Natural killer cell (primary cell): ENCODE results near the gene SLC2A1. TPM values are rescaled to one million over a fixed set of nuclear protein-coding genes. Genes with fewer than 3 reads are reported as not detected.
"Not testable (repeated sequence)": the region's sequence is repeated elsewhere in the genome, so short reads cannot be mapped to it uniquely, and the experiment has no call there.

Experiments
- ATAC-seq, 3 donors: fragments of 150-1000 bp in 2 of 3; fragments of 200-7000 bp in 1 of 3; cut with Tn5 transposase; 1 replicate in 1 of 3; 2 replicates in 2 of 3; pipeline ENCODE4 v1.10.0; 2021; ENCODE audit warnings: mild to moderate bottlenecking in 2 of 3, moderate library complexity in 2 of 3
- DNase-seq, 2 donors: peaks; one replicate each; pipeline versions ENCODE4 v3.0.0 to v3.0.0-alpha.2; 2013 to 2021; ENCODE audit warnings: mixed read lengths in 1 of 2
- H3K27ac ChIP-seq: one replicate; pipeline ENCODE4 v1.5.1; 2013; ENCODE audit warnings: mild to moderate bottlenecking, low read length
- H3K27me3 ChIP-seq: one replicate; pipeline ENCODE4 v1.6.1; 2013; ENCODE audit warnings: low read length; ENCODE audit not compliant: control insufficient read depth, insufficient read depth
- H3K36me3 ChIP-seq: one replicate; pipeline ENCODE4 v1.6.1; 2013; ENCODE audit warnings: low read length; ENCODE audit not compliant: control insufficient read depth, insufficient read depth
- H3K4me1 ChIP-seq: one replicate; pipeline ENCODE4 v1.6.1; 2013; ENCODE audit warnings: low read length; ENCODE audit not compliant: control insufficient read depth, insufficient read depth
- H3K4me3 ChIP-seq: one replicate; pipeline ENCODE4 v1.5.1; 2013; ENCODE audit warnings: low read length
- H3K9me3 ChIP-seq: one replicate; pipeline ENCODE4 v1.6.1; 2013; ENCODE audit warnings: low read length; ENCODE audit not compliant: control insufficient read depth, insufficient read depth
- H3K27ac Mint-ChIP-seq, 2 donors: one replicate each; pipeline ENCODE4 v1.8.0; 2022; ENCODE audit warnings: mild to moderate bottlenecking in 2 of 2, mixed read lengths in 2 of 2, moderate library complexity in 1 of 2
- H3K27me3 Mint-ChIP-seq, 2 donors: one replicate each; pipeline ENCODE4 v1.8.0; 2022; ENCODE audit warnings: low read depth in 2 of 2, mixed read lengths in 2 of 2
- H3K36me3 Mint-ChIP-seq: one replicate; pipeline ENCODE4 v1.8.0; 2022; ENCODE audit warnings: mixed read lengths
- H3K4me1 Mint-ChIP-seq, 2 donors: one replicate each; pipeline ENCODE4 v1.8.0; 2022; ENCODE audit warnings: mixed read lengths in 2 of 2
- H3K4me3 Mint-ChIP-seq: one replicate; pipeline ENCODE4 v1.8.0; 2022; ENCODE audit warnings: mild to moderate bottlenecking, moderate library complexity, mixed read lengths
- H3K9me3 Mint-ChIP-seq, 2 donors: one replicate each; pipeline ENCODE4 v1.8.0; 2022; ENCODE audit warnings: mixed read lengths in 2 of 2
- WGBS: methylation state at CpG from one replicate; pipeline ENCODE4 v1.1.7; 2013; ENCODE audit warnings: missing lambda C conversion rate; ENCODE audit not compliant: insufficient coverage; 5-methylcytosine and 5-hydroxymethylcytosine counted together
- intact Hi-C: fragments of 100-400 bp; cut with micrococcal nuclease; formaldehyde crosslinking; loops from one replicate; pipeline ENCODE4 v1.14.2; 2022
- total RNA-seq, 4 donors: library from RNA; stranded (reverse); fragments of 120-200 nt in 1 of 4; gene quantifications; one replicate each; pipeline versions ENCODE4 v1.2.3 to v1.2.4, GENCODE V29; 2013 to 2022
- TF ChIP-seq, protein P1 (sequence below): fragments of 200-600 bp; IDR thresholded peaks from one replicate; pipeline ENCODE4 v1.8.0; 2022; ENCODE audit warnings: antibody characterized with exemption

SLC2A1 gene
- total RNA-seq, 3 donors from 2014 or later (not counting 1 experiment from before 2014, with no cell fraction given) = 94.7 to 143 (median 95.1) TPM

- TF ChIP-seq, protein P1, sequence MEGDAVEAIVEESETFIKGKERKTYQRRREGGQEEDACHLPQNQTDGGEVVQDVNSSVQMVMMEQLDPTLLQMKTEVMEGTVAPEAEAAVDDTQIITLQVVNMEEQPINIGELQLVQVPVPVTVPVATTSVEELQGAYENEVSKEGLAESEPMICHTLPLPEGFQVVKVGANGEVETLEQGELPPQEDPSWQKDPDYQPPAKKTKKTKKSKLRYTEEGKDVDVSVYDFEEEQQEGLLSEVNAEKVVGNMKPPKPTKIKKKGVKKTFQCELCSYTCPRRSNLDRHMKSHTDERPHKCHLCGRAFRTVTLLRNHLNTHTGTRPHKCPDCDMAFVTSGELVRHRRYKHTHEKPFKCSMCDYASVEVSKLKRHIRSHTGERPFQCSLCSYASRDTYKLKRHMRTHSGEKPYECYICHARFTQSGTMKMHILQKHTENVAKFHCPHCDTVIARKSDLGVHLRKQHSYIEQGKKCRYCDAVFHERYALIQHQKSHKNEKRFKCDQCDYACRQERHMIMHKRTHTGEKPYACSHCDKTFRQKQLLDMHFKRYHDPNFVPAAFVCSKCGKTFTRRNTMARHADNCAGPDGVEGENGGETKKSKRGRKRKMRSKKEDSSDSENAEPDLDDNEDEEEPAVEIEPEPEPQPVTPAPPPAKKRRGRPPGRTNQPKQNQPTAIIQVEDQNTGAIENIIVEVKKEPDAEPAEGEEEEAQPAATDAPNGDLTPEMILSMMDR = no peak
- ATAC-seq = peak in 1 of 3 donors; percentile 0
- Mint-ChIP-seq H3K9me3 (no peaks in the 10 kb centered on the region), H3K4me1 (peaks cover 40 to 41% of the 10 kb centered on the region in 2 donors), H3K27ac (peak overlapping the region; percentile 82 to 83), H3K4me3 (peak overlapping the region; percentile 91), H3K36me3 (peaks cover 8% of the 10 kb centered on the region), H3K27me3 (no peaks in the 10 kb centered on the region)
- DNase-seq = peak in 1 of 2 donors; percentile 28
- no peaks in the 10 kb centered on the region for H3K9me3 ChIP-seq
- peak overlapping the region; percentile 90 for H3K4me3 ChIP-seq
- H3K36me3 ChIP-seq = peaks cover 32% of the 10 kb centered on the region
- no peaks in the 10 kb centered on the region for H3K27me3 ChIP-seq
- H3K27ac ChIP-seq = peak overlapping the region; percentile 90
- peaks cover 19% of the 10 kb centered on the region for H3K4me1 ChIP-seq
- intact Hi-C loops = loop anchor here (5.0 kb wide), 1 partner anchor 34 kb away; the partner anchor contains the start of gene SLC2A1
- 2% methylated on average over 10 of the region's 14 CpGs for WGBS
Measured at GRCh38 chr1:42923367-42924081, 35.1 kb downstream of the SLC2A1 start.

DNA sequence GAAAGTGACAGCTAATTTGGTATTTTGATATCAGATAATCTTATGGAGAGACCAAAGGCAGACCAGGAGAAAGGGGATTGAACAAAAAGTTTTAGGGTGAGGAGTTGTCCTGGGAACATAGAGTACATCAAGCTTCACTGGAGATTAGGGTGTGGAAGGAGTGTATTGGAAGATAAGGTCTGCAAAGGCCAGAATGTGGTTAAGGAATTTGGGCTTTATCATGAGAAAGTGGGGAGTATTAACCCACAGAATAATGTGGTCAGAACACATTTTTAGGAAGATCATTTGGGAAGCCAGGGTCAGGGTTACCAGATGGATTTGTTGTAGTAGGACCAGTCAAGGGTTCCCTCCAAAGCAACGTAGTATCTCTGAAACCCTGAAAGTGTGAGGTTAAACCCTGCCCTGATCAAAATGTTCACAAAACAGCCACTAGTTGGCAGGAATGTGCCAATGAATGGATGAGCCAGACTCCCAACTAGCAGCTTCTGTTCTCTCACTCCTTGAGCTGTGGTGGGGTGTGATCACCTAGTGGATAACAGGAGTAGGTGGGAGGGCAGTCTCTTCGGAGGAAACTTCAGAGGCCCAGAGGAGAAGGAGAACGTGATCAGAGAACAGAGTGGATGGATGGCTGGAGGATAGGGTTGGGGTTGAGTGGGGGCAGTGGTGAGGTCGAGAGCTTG, 35.8 kb downstream of the SLC2A1 start:
- 14% methylated on average over 4 of the region's 4 CpGs for WGBS
- H3K27ac ChIP-seq = peak overlapping the region; percentile 90
- H3K36me3 Mint-ChIP-seq = peaks cover 8% of the 10 kb centered on the region
- ATAC-seq (peak; percentile 39 to 46 (median 40)), DNase-seq (peak in 1 of 2 donors; percentile 84)
- no peaks in the 10 kb centered on the region for H3K9me3 Mint-ChIP-seq
- peak overlapping the region; percentile 91 for H3K4me3 Mint-ChIP-seq
- intact Hi-C loops = loop anchor here (5.0 kb wide), 1 partner anchor 34 kb away; the partner anchor contains the start of gene SLC2A1
- peaks cover 36 to 38% of the 10 kb centered on the region in 2 donors for H3K4me1 Mint-ChIP-seq
- TF ChIP-seq, protein P1 = peak; percentile 63
- H3K36me3 ChIP-seq = peaks cover 25% of the 10 kb centered on the region
- no peaks in the 10 kb centered on the region for H3K27me3 Mint-ChIP-seq
- peak overlapping the region; percentile 82 to 83 for H3K27ac Mint-ChIP-seq
- H3K4me3 ChIP-seq = no peak overlapping the region
- no peaks in the 10 kb centered on the region for H3K9me3 ChIP-seq
- H3K4me1 ChIP-seq = peaks cover 18% of the 10 kb centered on the region
- H3K27me3 ChIP-seq = no peaks in the 10 kb centered on the region

GRCh38 chr1:42921769-42922168, 36.9 kb downstream of the SLC2A1 start:
- Histone ChIP-seq H3K36me3 (peaks cover 15% of the 10 kb centered on the region), H3K9me3 (peaks cover under 1% of the 10 kb centered on the region), H3K27ac (no peak overlapping the region), H3K4me3 (no peak overlapping the region), H3K4me1 (peaks cover 18% of the 10 kb centered on the region), H3K27me3 (no peaks in the 10 kb centered on the region)
- 98% methylated on average over 4 of the region's 4 CpGs for WGBS
- no peaks in the 10 kb centered on the region for H3K36me3 Mint-ChIP-seq
- H3K27ac Mint-ChIP-seq = no peak overlapping the region
- H3K4me3 Mint-ChIP-seq = no peak overlapping the region
- TF ChIP-seq, protein P1 = no peak
- no peaks in the 10 kb centered on the region for H3K9me3 Mint-ChIP-seq
- no peaks in the 10 kb centered on the region for H3K27me3 Mint-ChIP-seq
- peaks cover 30 to 31% of the 10 kb centered on the region in 2 donors for H3K4me1 Mint-ChIP-seq
- intact Hi-C loops = loop anchor here (5.0 kb wide), 1 partner anchor 36 kb away; the partner anchor contains the start of gene SLC2A1
- DNase-seq = no peak
- ATAC-seq = no peak

- H3K4me3 Mint-ChIP-seq, ATAC-seq: not testable (repeated sequence)
Measured at GRCh38 chr1:42919651-42920050, 39.0 kb downstream of the SLC2A1 start.

More at GRCh38 chr1:42919651-42920050, 39.0 kb downstream of the SLC2A1 start:
- H3K4me1 Mint-ChIP-seq = peaks cover 33 to 38% of the 10 kb centered on the region in 2 donors
- 84% methylated on average over 5 of the region's 5 CpGs for WGBS
- not testable (repeated sequence) for DNase-seq, H3K9me3 Mint-ChIP-seq, H3K36me3 Mint-ChIP-seq, H3K27me3 Mint-ChIP-seq, H3K27me3 ChIP-seq, H3K4me3 ChIP-seq, H3K9me3 ChIP-seq, H3K27ac ChIP-seq, H3K27ac Mint-ChIP-seq, H3K36me3 ChIP-seq
- intact Hi-C loops = loop anchor here (5.0 to 10.0 kb wide), 2 partner anchors 38 to 145 kb away; partner anchors contain the start of gene SLC2A1
- H3K4me1 ChIP-seq = peaks cover 23% of the 10 kb centered on the region
